Fibroblast of lung (primary cell): ENCODE data around the gene NME2. TPM values are rescaled to one million over a fixed set of nuclear protein-coding genes. Genes with fewer than 3 reads are reported as not detected.

Experiments used
- DNase-seq, 2 donors: peaks; one replicate each; pipeline versions ENCODE4 v3.0.0 to v3.0.0-alpha.2; 2010; ENCODE audit warnings: low read depth in 2 of 2
- H2AFZ ChIP-seq: 2 replicates; pipeline ENCODE4 v1.5.1; 2012; ENCODE audit warnings: low read length, control low read depth, inconsistent platforms
- H3K27ac ChIP-seq: 2 replicates; pipeline ENCODE4 v1.5.1; 2011; ENCODE audit warnings: low read length, control low read depth; ENCODE audit not compliant: insufficient read depth
- H3K27me3 ChIP-seq: 2 replicates; pipeline ENCODE4 v1.5.1; 2011; ENCODE audit warnings: mild to moderate bottlenecking, low read length; ENCODE audit not compliant: control insufficient read depth, insufficient read depth
- H3K36me3 ChIP-seq: 2 replicates; pipeline ENCODE4 v1.5.1; 2011; ENCODE audit warnings: low read length; ENCODE audit not compliant: control insufficient read depth, insufficient read depth
- H3K4me1 ChIP-seq: 2 replicates; pipeline ENCODE4 v1.5.1; 2011; ENCODE audit warnings: low read length; ENCODE audit not compliant: control insufficient read depth, insufficient read depth; ENCODE audit errors: extremely low read depth
- H3K4me2 ChIP-seq: 2 replicates; pipeline ENCODE4 v1.5.1; 2011; ENCODE audit warnings: low read length, control low read depth; ENCODE audit not compliant: insufficient read depth; ENCODE audit errors: extremely low read depth
- H3K4me3 ChIP-seq, 4 experiments: fragments of 200-600 bp in 1 of 4; sonication (generic) in 1 of 4; replicated peaks in 1 of 4; 2 replicates each; pipeline ENCODE4 v1.5.1; 2011 to 2016; ENCODE audit warnings: low read length in 4 of 4, low read depth in 3 of 4, mild to moderate bottlenecking in 3 of 4, control low read depth in 2 of 4, inconsistent platforms in 1 of 4, mixed read lengths in 1 of 4; ENCODE audit not compliant: insufficient read depth in 1 of 4; ENCODE audit errors: control extremely low read depth in 1 of 4
- H3K79me2 ChIP-seq: 2 replicates; pipeline ENCODE4 v1.5.1; 2012; ENCODE audit warnings: mild to moderate bottlenecking, low read length, inconsistent platforms; ENCODE audit not compliant: control insufficient read depth, insufficient read depth
- H3K9ac ChIP-seq: 2 replicates; pipeline ENCODE4 v1.5.1; 2011; ENCODE audit warnings: mild to moderate bottlenecking, low read length, control low read depth; ENCODE audit not compliant: insufficient read depth
- H3K9me3 ChIP-seq: 2 replicates; pipeline ENCODE4 v1.5.1; 2012; ENCODE audit warnings: low read depth, low read length; ENCODE audit not compliant: control insufficient read depth, insufficient read depth
- H4K20me1 ChIP-seq: 2 replicates; pipeline ENCODE4 v1.5.1; 2011; ENCODE audit warnings: low read length; ENCODE audit not compliant: control insufficient read depth, insufficient read depth; ENCODE audit errors: extremely low read depth
- CTCF ChIP-seq, 2 donors: IDR thresholded peaks in 1 of 2; conservative IDR thresholded peaks in 1 of 2; 1 replicate in 1 of 2; 2 replicates in 1 of 2; pipeline ENCODE4 v1.5.1; 2011 to 2012; ENCODE audit warnings: low read length in 2 of 2, control low read depth in 1 of 2, inconsistent platforms in 1 of 2, low read depth in 1 of 2, mild to moderate bottlenecking in 1 of 2
- EZH2 ChIP-seq: IDR thresholded peaks from 2 replicates; pipeline ENCODE4 v1.5.1; 2012; ENCODE audit warnings: low read length, control low read depth, mild to moderate bottlenecking; ENCODE audit errors: missing control alignments
- polyA plus RNA-seq, 2 donors: library from polyadenylated mRNA; depleted of rRNA in 1 of 2; stranded (reverse) in 1 of 2; unstranded in 1 of 2; fragments of >200 nt; gene quantifications; 2 replicates each; pipeline ENCODE4 v1.2.1, GENCODE V29; 2011 to 2012; ENCODE audit warnings: missing spikeins in 1 of 2
- total RNA-seq: library from RNA; depleted of rRNA; stranded (reverse); fragments of >200 nt; gene quantifications from 2 replicates; pipeline ENCODE4 v1.2.1, GENCODE V29; 2014

The NME2 gene
- total and polyA plus RNA-seq, 2 donors (not counting 1 experiment from before 2014, with no cell fraction given), result 605 to 799 TPM

DNA sequence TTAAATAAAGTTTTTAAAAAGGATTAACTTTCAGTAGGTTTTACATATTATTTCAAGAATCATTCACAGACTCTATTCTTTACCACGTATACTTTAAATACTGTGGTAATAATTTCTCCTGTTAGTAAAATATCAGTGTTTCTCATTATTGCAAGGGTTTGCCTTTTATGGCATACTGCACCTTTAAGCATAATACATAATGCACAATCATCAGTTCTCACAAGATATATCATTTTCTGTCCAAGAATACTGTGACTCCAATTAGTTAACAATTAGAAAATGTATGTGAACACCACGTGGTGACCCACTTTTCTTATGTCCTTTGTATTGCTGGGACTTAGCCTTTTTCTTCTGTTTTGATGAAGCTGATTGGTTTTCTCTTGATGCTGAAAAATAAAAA, 25.7 kb downstream of the NME2 start:
- Histone ChIP-seq H3K9ac (no peak overlapping the region), H3K4me1 (no peaks in the 10 kb centered on the region), H3K9me3 (no peaks in the 10 kb centered on the region), H3K27me3 (no peaks in the 10 kb centered on the region), H2AFZ (no peak overlapping the region), H3K36me3 (peaks cover 3% of the 10 kb centered on the region), H3K79me2 (no peaks in the 10 kb centered on the region), H3K4me3 (no peak overlapping the region), H4K20me1 (no peaks in the 10 kb centered on the region), H3K27ac (no peak overlapping the region), H3K4me2 (no peak overlapping the region)
- TF ChIP-seq EZH2 (no peak), CTCF (conservative IDR thresholded peaks at IDR 0.05 in 1 of 2, IDR thresholded peaks at IDR 0.05 in 1 of 2; ENCODE audit: low read depth in 1 of 2, low read length in 2 of 2) (no peak)
- no peak for DNase-seq

- no peaks in the 10 kb centered on the region for H3K4me1 ChIP-seq
- H4K20me1 ChIP-seq, result no peaks in the 10 kb centered on the region
- H3K79me2 ChIP-seq, result no peaks in the 10 kb centered on the region
- no peak overlapping the region for H3K27ac ChIP-seq
- no peak overlapping the region for H3K4me3 ChIP-seq
- H3K36me3 ChIP-seq, result no peaks in the 10 kb centered on the region
- no peak overlapping the region for H3K9ac ChIP-seq
- no peaks in the 10 kb centered on the region for H3K27me3 ChIP-seq
- TF ChIP-seq EZH2 (no peak), CTCF (conservative IDR thresholded peaks at IDR 0.05 in 1 of 2, IDR thresholded peaks at IDR 0.05 in 1 of 2; ENCODE audit: low read depth in 1 of 2, low read length in 2 of 2) (no peak)
- no peak overlapping the region for H3K4me2 ChIP-seq
- H2AFZ ChIP-seq, result no peak overlapping the region
- DNase-seq, result no peak
- H3K9me3 ChIP-seq, result no peaks in the 10 kb centered on the region
Observed at GRCh38 chr17:51197754-51198153, 31.5 kb downstream of the NME2 start.

DNA sequence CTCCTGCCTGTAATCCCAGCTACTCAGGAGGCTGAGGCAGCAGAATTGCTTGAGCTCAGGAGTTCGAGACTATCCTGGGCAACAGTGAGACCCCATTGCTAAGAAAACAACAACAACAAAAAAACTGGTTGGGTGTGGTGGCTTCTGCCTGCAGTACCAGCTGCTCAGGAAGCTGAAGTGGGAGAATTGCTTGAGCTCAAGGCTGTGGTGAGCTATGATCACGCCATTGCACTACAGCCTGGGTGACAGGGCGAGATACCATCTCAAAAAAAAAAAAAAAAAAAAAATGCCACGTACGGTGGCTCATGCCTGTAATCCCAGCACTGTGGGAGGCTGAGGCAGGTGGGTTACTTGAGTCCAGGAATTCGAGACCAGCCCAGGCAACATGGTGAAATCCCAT, 34.1 kb downstream of the NME2 start:
- H3K9ac ChIP-seq, result no peak overlapping the region
- no peaks in the 10 kb centered on the region for H3K4me1 ChIP-seq
- no peak overlapping the region for H3K4me2 ChIP-seq
- H3K9me3 ChIP-seq, result no peaks in the 10 kb centered on the region
- H3K27ac ChIP-seq, result no peak overlapping the region
- no peaks in the 10 kb centered on the region for H3K79me2 ChIP-seq
- H4K20me1 ChIP-seq, result no peaks in the 10 kb centered on the region
- DNase-seq, result no peak
- no peak overlapping the region for H3K4me3 ChIP-seq
- TF ChIP-seq EZH2, result no peak
- TF ChIP-seq CTCF (conservative IDR thresholded peaks at IDR 0.05 in 1 of 2, IDR thresholded peaks at IDR 0.05 in 1 of 2; ENCODE audit: low read depth in 1 of 2, low read length in 2 of 2), result no peak
- H3K27me3 ChIP-seq, result no peaks in the 10 kb centered on the region
- H3K36me3 ChIP-seq, result no peaks in the 10 kb centered on the region
- no peak overlapping the region for H2AFZ ChIP-seq
